Heart left ventricle (tissue), 16 donors: ENCODE data around the gene FRS2. TPM values are rescaled to one million over a fixed set of nuclear protein-coding genes. Genes with fewer than 3 reads are reported as not detected.

Experiments used
- ATAC-seq, 4 donors: fragments of 200-7000 bp; cut with Tn5 transposase; one replicate each; pipeline ENCODE4 v1.9.1; 2020 to 2022; ENCODE audit warnings: moderate library complexity in 4 of 4, mild to moderate bottlenecking in 3 of 4, moderate number of reproducible peaks in 1 of 4
- DNase-seq, 5 donors: peaks; one replicate each; pipeline ENCODE4 v3.0.0-alpha.2; 2020
- H3K27ac ChIP-seq, 12 donors: fragments of 200-600 bp; sonication (generic) in 4 of 12; one replicate each; pipeline versions ENCODE4 v1.5.0 to v1.8.0; 2016 to 2022; ENCODE audit warnings: mild to moderate bottlenecking in 2 of 12
- H3K27me3 ChIP-seq, 9 donors: fragments of 200-600 bp; sonication (generic) in 2 of 9; one replicate each; pipeline versions ENCODE4 v1.5.1 to v1.8.0; 2016 to 2022; ENCODE audit warnings: mild to moderate bottlenecking in 3 of 9
- H3K36me3 ChIP-seq, 9 donors: fragments of 200-600 bp; sonication (generic) in 2 of 9; one replicate each; pipeline versions ENCODE4 v1.5.0 to v1.8.0; 2018 to 2022; ENCODE audit warnings: mild to moderate bottlenecking in 2 of 9
- H3K4me1 ChIP-seq, 12 donors: fragments of 200-600 bp; sonication (generic) in 4 of 12; one replicate each; pipeline versions ENCODE4 v1.5.0 to v1.8.0; 2016 to 2022; ENCODE audit warnings: mild to moderate bottlenecking in 3 of 12
- H3K4me3 ChIP-seq, 12 donors: fragments of 200-600 bp; sonication (generic) in 4 of 12; one replicate each; pipeline versions ENCODE4 v1.5.0 to v1.8.0; 2017 to 2022; ENCODE audit warnings: mild to moderate bottlenecking in 9 of 12, moderate library complexity in 4 of 12
- H3K9me3 ChIP-seq, 12 donors: fragments of 200-600 bp; sonication (generic) in 4 of 12; one replicate each; pipeline versions ENCODE4 v1.5.0 to v1.8.0; 2016 to 2022; ENCODE audit warnings: mild to moderate bottlenecking in 1 of 12
- POLR2A ChIP-seq, 2 donors: fragments of 450-650 bp; IDR thresholded peaks; one replicate each; pipeline ENCODE4 v1.6.1; 2017; ENCODE audit warnings: antibody characterized with exemption in 2 of 2, mild to moderate bottlenecking in 2 of 2, moderate library complexity in 2 of 2
- WGBS, 4 donors: extraction: QIAGEN DNeasy Blood & Tissue Kit in 2 of 4; methylation state at CpG; one replicate each; pipeline versions ENCODE4 v1.1.5 to v1.1.7; 2013 to 2018; 5-methylcytosine and 5-hydroxymethylcytosine counted together
- intact Hi-C, 10 donors: fragments of 100-400 bp; cut with DNase I; formaldehyde crosslinking; loops; one replicate each; pipeline versions ENCODE4 v1.11.1 to v1.14.2; 2022
- polyA plus RNA-seq, 2 donors: library from polyadenylated mRNA; stranded (reverse); fragments of 200-250 nt; gene quantifications; one replicate each; pipeline ENCODE4 v1.2.3, GENCODE V29; 2013
- total RNA-seq, 9 donors: library from RNA; depleted of rRNA in 2 of 9; stranded (reverse); fragments of >200 nt in 2 of 9; fragmentation: NEBNext Ultra II Directional in 3 of 9; extraction: Animal tissue kit (Norgen Biotek cat#: 25700) in 3 of 9; gene quantifications; one replicate each; pipeline versions ENCODE4 v1.1.0 to v1.2.4, GENCODE V29; 2016 to 2023
- TF ChIP-seq, protein P1 (sequence below), 12 donors: fragments of 200-600 bp; sonication (generic) in 4 of 12; IDR thresholded peaks; one replicate each; pipeline versions ENCODE4 v1.5.0 to v1.8.0; 2018 to 2022; ENCODE audit warnings: antibody characterized with exemption in 12 of 12, mild to moderate bottlenecking in 5 of 12
- donor health status: ischemic (EF 13 %, LVEDD 7.1; RV severe dilation, severe dysfunction).
- donor health status: healthy with polysubstance abuse.
- donor health status: DM: no; HTN: yes; CAD: no.
- donor health status: DM: no; HTN: no; CAD: no.
- donor health status: ischemic (EF 25% LVEDD 6.9; RV normal size, moderate dysfunction).
- donor health status: ischemic (EF 25% LVEDD 5.7; RV mildly dilated, moderate dysfunction).
- donor health status: healthy.
- donor health status: DM: yes; HTN: yes; CAD: no.
- donor health status: ischemic (EF 35%, LVEDD 5.7; RV mildly dilated, moderate dysfunction).
- donor health status: nonischemic (EF 11% LVEDD 7.7; RV severe dilation, severe dysfunction).
- donor health status: DM: yes; HTN: yes; CAD: no.
- donor health status: PGD.
- donor health status: ischemic (EF 29% LVEDD 5.4; RV normal size, mild dysfunction).
- donor health status: nonischemic (EF 23%, LVEDD 6.1; RV moderate dilation, normal function).

FRS2 gene
- total and polyA plus RNA-seq, 11 donors: 2.6 to 33.9 (median 20.3) TPM

GRCh38 chr12:69610729-69611128 lies 140.5 kb downstream of the FRS2 start, which contains the start of gene LRRC10:
LRRC10 (minus strand) TSS chr12:69610907; CDS start chr12:69610838, 69 bp downstream.
- Histone ChIP-seq H3K27ac (peak within 1 kb of the TSS in 11 of 12 donors; percentile 42 to 84 (median 68)), H3K9me3 (no peaks in the 10 kb centered on the region), H3K36me3 (no peaks in the 10 kb centered on the region), H3K27me3 (no peaks in the 10 kb centered on the region), H3K4me1 (peaks cover 0 to 11% (median 0%) of the 10 kb centered on the region in 12 donors), H3K4me3 (peak within 1 kb of the TSS; percentile 2 to 62 (median 44))
- WGBS, 4 donors: 37 to 65% (median 56%) methylated on average over 11 of the region's 11 CpGs
- peak; percentile 66 to 89 (median 80) for ATAC-seq
- DNase-seq: peak; percentile 32 to 82 (median 66)
- TF ChIP-seq, protein P1, sequence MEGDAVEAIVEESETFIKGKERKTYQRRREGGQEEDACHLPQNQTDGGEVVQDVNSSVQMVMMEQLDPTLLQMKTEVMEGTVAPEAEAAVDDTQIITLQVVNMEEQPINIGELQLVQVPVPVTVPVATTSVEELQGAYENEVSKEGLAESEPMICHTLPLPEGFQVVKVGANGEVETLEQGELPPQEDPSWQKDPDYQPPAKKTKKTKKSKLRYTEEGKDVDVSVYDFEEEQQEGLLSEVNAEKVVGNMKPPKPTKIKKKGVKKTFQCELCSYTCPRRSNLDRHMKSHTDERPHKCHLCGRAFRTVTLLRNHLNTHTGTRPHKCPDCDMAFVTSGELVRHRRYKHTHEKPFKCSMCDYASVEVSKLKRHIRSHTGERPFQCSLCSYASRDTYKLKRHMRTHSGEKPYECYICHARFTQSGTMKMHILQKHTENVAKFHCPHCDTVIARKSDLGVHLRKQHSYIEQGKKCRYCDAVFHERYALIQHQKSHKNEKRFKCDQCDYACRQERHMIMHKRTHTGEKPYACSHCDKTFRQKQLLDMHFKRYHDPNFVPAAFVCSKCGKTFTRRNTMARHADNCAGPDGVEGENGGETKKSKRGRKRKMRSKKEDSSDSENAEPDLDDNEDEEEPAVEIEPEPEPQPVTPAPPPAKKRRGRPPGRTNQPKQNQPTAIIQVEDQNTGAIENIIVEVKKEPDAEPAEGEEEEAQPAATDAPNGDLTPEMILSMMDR (IDR thresholded peaks at IDR 0.05): peak in 1 of 12 donors; percentile 13
- no peak for TF ChIP-seq POLR2A (IDR thresholded peaks at IDR 0.05)
- intact Hi-C loops: no loop called here

- Histone ChIP-seq H3K27ac (peak overlapping the region in 9 of 12 donors; percentile 41 to 84 (median 64)), H3K4me3 (peak overlapping the region in 8 of 12 donors; percentile 16 to 47 (median 36)), H3K4me1 (peaks cover 0 to 9% (median 0%) of the 10 kb centered on the region in 12 donors), H3K9me3 (no peaks in the 10 kb centered on the region), H3K36me3 (no peaks in the 10 kb centered on the region), H3K27me3 (no peaks in the 10 kb centered on the region)
- ATAC-seq: peak in 3 of 4 donors; percentile 18 to 37 (median 28)
- DNase-seq: no peak
- intact Hi-C loops: no loop called here
- TF ChIP-seq, protein P1 (IDR thresholded peaks at IDR 0.05): no peak
- no peak for TF ChIP-seq POLR2A (IDR thresholded peaks at IDR 0.05)
These were observed 143.2 kb downstream of the FRS2 start for GRCh38 chr12:69613351-69613750.

DNA sequence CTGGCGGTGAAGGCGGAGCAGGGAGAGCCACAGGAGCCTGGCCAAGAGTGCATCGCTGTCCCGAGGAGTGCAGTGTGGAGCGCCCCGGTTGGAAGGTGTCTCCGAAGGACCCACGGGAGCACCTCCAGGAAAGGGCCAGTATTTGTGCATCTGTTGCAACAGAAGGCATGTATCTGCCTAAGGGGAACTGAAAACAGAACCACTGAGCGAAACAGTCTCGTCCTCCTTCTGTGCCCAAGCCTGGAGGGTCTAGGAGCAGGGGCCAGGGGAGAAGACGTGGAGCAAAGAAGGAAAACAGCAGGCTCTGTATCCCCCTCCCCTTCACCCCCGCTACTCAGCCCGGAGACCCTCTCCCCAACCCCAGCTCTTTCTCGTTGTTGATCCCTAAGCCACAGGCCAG lies 145.8 kb downstream of the FRS2 start:
- Histone ChIP-seq H3K9me3 (no peaks in the 10 kb centered on the region), H3K4me3 (no peak overlapping the region), H3K4me1 (peaks cover 0 to 19% (median 0%) of the 10 kb centered on the region in 12 donors), H3K27ac (no peak overlapping the region), H3K27me3 (no peaks in the 10 kb centered on the region), H3K36me3 (no peaks in the 10 kb centered on the region)
- DNase-seq (no peak), ATAC-seq (no peak)
- WGBS, 4 donors: 81 to 85% (median 83%) methylated on average over 14 of the region's 14 CpGs
- intact Hi-C loops: no loop called here
- TF ChIP-seq POLR2A (IDR thresholded peaks at IDR 0.05): no peak
- TF ChIP-seq, protein P1 (IDR thresholded peaks at IDR 0.05): no peak

- no peak for ATAC-seq
- Histone ChIP-seq H3K9me3 (no peaks in the 10 kb centered on the region), H3K36me3 (no peaks in the 10 kb centered on the region), H3K4me1 (peaks cover 0 to 17% (median 5%) of the 10 kb centered on the region in 12 donors), H3K4me3 (no peak overlapping the region), H3K27me3 (no peaks in the 10 kb centered on the region), H3K27ac (peak overlapping the region in 3 of 12 donors; percentile 30 to 53 (median 33))
- intact Hi-C loops: no loop called here
- no peak for DNase-seq
- no peak for TF ChIP-seq POLR2A (IDR thresholded peaks at IDR 0.05)
- TF ChIP-seq, protein P1 (IDR thresholded peaks at IDR 0.05): no peak
- 39 to 47% (median 42%) methylated on average over 6 of the region's 6 CpGs for WGBS, 4 donors
These were observed 148.9 kb downstream of the FRS2 start for GRCh38 chr12:69619050-69619449.
